Gastroesophageal sphincter (tissue), 4 donors: Measurements from ENCODE around the gene ULK4. TPM values are rescaled to one million over a fixed set of nuclear protein-coding genes. Genes with fewer than 3 reads are reported as not detected.
"Not testable (repeated sequence)": the region's sequence is repeated elsewhere in the genome, so short reads cannot be mapped to it uniquely, and the experiment has no call there.

ENCODE experiments used
- ATAC-seq: fragments of 150-250 bp; one replicate; pipeline ENCODE4 v1.9.1; 2016; ENCODE audit warnings: mild to moderate bottlenecking, moderate library complexity
- H3K27ac ChIP-seq, 4 donors: fragments of 200-600 bp; sonication (generic) in 3 of 4; 1 replicate in 3 of 4; 2 replicates in 1 of 4; pipeline ENCODE4 v1.5.1; 2016 to 2019
- H3K27me3 ChIP-seq: fragments of 200-600 bp; sonication (generic); one replicate; pipeline ENCODE4 v1.5.1; 2019
- H3K36me3 ChIP-seq, 2 donors: fragments of 200-600 bp; sonication (generic); one replicate each; pipeline ENCODE4 v1.5.1; 2019; ENCODE audit warnings: control low read depth in 1 of 2
- H3K4me1 ChIP-seq, 3 donors: fragments of 200-600 bp; sonication (generic); 1 replicate in 2 of 3; 2 replicates in 1 of 3; pipeline ENCODE4 v1.5.1; 2016 to 2019; ENCODE audit warnings: control low read depth in 2 of 3
- H3K4me3 ChIP-seq, 2 donors: fragments of 200-600 bp; sonication (generic); one replicate each; pipeline ENCODE4 v1.5.1; 2019; ENCODE audit warnings: mild to moderate bottlenecking in 1 of 2, moderate library complexity in 1 of 2
- H3K9me3 ChIP-seq, 3 donors: fragments of 200-600 bp; sonication (generic); one replicate each; pipeline ENCODE4 v1.5.1; 2017 to 2019; ENCODE audit warnings: control low read depth in 2 of 3
- CTCF ChIP-seq, 4 experiments: fragments of 200-600 bp in 2 of 4; fragments of 450-650 bp in 2 of 4; sonication (generic) in 1 of 4; IDR thresholded peaks; one replicate each; pipeline ENCODE4 v1.5.1; 2017 to 2019; ENCODE audit warnings: antibody characterized with exemption in 4 of 4, mild to moderate bottlenecking in 2 of 4, moderate library complexity in 2 of 4
- EP300 ChIP-seq: sonication (generic); formaldehyde crosslinking; IDR thresholded peaks from one replicate; pipeline ENCODE4 v1.6.1; 2017; ENCODE audit warnings: antibody characterized with exemption, mild to moderate bottlenecking
- POLR2A ChIP-seq, 2 donors: fragments of 450-650 bp; IDR thresholded peaks; one replicate each; pipeline ENCODE4 v1.6.1; 2017; ENCODE audit warnings: antibody characterized with exemption in 2 of 2, mild to moderate bottlenecking in 2 of 2, moderate library complexity in 1 of 2
- POLR2AphosphoS5 ChIP-seq: sonication (generic); formaldehyde crosslinking; IDR thresholded peaks from one replicate; pipeline ENCODE4 v1.6.1; 2017; ENCODE audit warnings: antibody characterized with exemption
- WGBS, 2 donors: methylation state at CpG; one replicate each; pipeline ENCODE4 v1.1.5; 2018; ENCODE audit warnings: low coverage in 1 of 2; 5-methylcytosine and 5-hydroxymethylcytosine counted together
- total RNA-seq, 4 donors: library from RNA; depleted of rRNA; stranded (reverse); fragments of >200 nt; gene quantifications; one replicate each; pipeline ENCODE4 v1.1.0, GENCODE V29; 2016

ULK4 gene
- total RNA-seq, 4 donors from 2014 or later, result 3.8 to 15.4 (median 8.8) TPM

- H3K4me1 ChIP-seq, result no peaks in the 10 kb centered on the region
- no peak overlapping the region for H3K27ac ChIP-seq
- ATAC-seq, result no peak
- H3K9me3 ChIP-seq, result no peaks in the 10 kb centered on the region
- H3K36me3 ChIP-seq, result no peaks in the 10 kb centered on the region
- H3K4me3 ChIP-seq, result no peak overlapping the region
- H3K27me3 ChIP-seq, result no peaks in the 10 kb centered on the region
- 78% methylated on average over 1 to 2 of the region's 2 CpGs for WGBS, 2 donors
- TF ChIP-seq POLR2A (IDR thresholded peaks at IDR 0.05) (no peak), CTCF (IDR thresholded peaks at IDR 0.05) (no peak), EP300 (no peak), POLR2AphosphoS5 (no peak)
Observed at GRCh38 chr3:41405466-41405865, 556.4 kb downstream of the ULK4 start.

GRCh38 chr3:41404582-41404981 lies 557.3 kb downstream of the ULK4 start:
- no peak for ATAC-seq
- TF ChIP-seq POLR2A (IDR thresholded peaks at IDR 0.05), result no peak
- TF ChIP-seq POLR2AphosphoS5, result no peak
- TF ChIP-seq EP300, result no peak
- no peak for TF ChIP-seq CTCF (IDR thresholded peaks at IDR 0.05)
- no peaks in the 10 kb centered on the region for H3K36me3 ChIP-seq
- no peaks in the 10 kb centered on the region for H3K4me1 ChIP-seq
- 100% methylated on average over 1 of the region's 1 CpG for WGBS, 2 donors
- H3K27ac ChIP-seq, result no peak overlapping the region
- H3K27me3 ChIP-seq, result no peaks in the 10 kb centered on the region
- H3K9me3 ChIP-seq, result no peaks in the 10 kb centered on the region
- no peak overlapping the region for H3K4me3 ChIP-seq

- Histone ChIP-seq H3K4me1 (no peaks in the 10 kb centered on the region), H3K4me3 (no peak overlapping the region), H3K27ac (no peak overlapping the region), H3K36me3 (no peaks in the 10 kb centered on the region), H3K9me3 (no peaks in the 10 kb centered on the region), H3K27me3 (no peaks in the 10 kb centered on the region)
- TF ChIP-seq EP300 (no peak), CTCF (IDR thresholded peaks at IDR 0.05) (no peak), POLR2A (IDR thresholded peaks at IDR 0.05) (no peak), POLR2AphosphoS5 (no peak)
- no peak for ATAC-seq
- 67 to 78% methylated on average over 1 of the region's 1 CpG for WGBS, 2 donors
Observed at GRCh38 chr3:41394896-41395295, 567.0 kb downstream of the ULK4 start.

- H3K27ac ChIP-seq, H3K27me3 ChIP-seq, ATAC-seq, H3K4me3 ChIP-seq, H3K4me1 ChIP-seq, H3K36me3 ChIP-seq: not testable (repeated sequence)
- H3K9me3 ChIP-seq, result peaks cover 0 to 23% (median 0%) of the 10 kb centered on the region in 3 donors
- WGBS, 2 donors, result no CpG with 5 or more reads among the region's 11 CpGs
Observed at GRCh38 chr3:41370765-41371535, 591.0 kb downstream of the ULK4 start.

GRCh38 chr3:41370307-41370706 lies 591.6 kb downstream of the ULK4 start:
- ATAC-seq, result no peak
- H3K4me1 ChIP-seq, result peaks cover 0 to 7% (median 0%) of the 10 kb centered on the region in 3 donors
- H3K9me3 ChIP-seq, result peaks cover 0 to 23% (median 0%) of the 10 kb centered on the region in 3 donors
- H3K36me3 ChIP-seq, result no peaks in the 10 kb centered on the region
- no peaks in the 10 kb centered on the region for H3K27me3 ChIP-seq
- H3K4me3 ChIP-seq, result no peak overlapping the region
- no CpG with 5 or more reads among the region's 7 CpGs for WGBS, 2 donors
- no peak for TF ChIP-seq EP300
- H3K27ac ChIP-seq, result no peak overlapping the region

GRCh38 chr3:41369838-41370237 lies 592.1 kb downstream of the ULK4 start:
- Histone ChIP-seq H3K9me3 (peaks cover 0 to 23% (median 0%) of the 10 kb centered on the region in 3 donors), H3K27ac (no peak overlapping the region), H3K36me3 (no peaks in the 10 kb centered on the region), H3K4me1 (peaks cover 0 to 7% (median 0%) of the 10 kb centered on the region in 3 donors), H3K27me3 (no peaks in the 10 kb centered on the region), H3K4me3 (no peak overlapping the region)
- ATAC-seq, result no peak
- TF ChIP-seq CTCF (IDR thresholded peaks at IDR 0.05), result no peak
- no peak for TF ChIP-seq EP300
- TF ChIP-seq POLR2A (IDR thresholded peaks at IDR 0.05), result no peak
- TF ChIP-seq POLR2AphosphoS5, result no peak
- 8 to 9% methylated on average over 3 of the region's 3 CpGs for WGBS, 2 donors
